ENCODE measurements around the gene CRB3. TPM values are rescaled to one million over a fixed set of nuclear protein-coding genes. Genes with fewer than 3 reads are reported as not detected.

Gene CRB3
- total and polyA plus RNA-seq, 2 of the 13 experiments (the other 11 are each of a cell fraction or from before 2014, with no cell fraction given): 10.6 to 25.6 TPM

DNA sequence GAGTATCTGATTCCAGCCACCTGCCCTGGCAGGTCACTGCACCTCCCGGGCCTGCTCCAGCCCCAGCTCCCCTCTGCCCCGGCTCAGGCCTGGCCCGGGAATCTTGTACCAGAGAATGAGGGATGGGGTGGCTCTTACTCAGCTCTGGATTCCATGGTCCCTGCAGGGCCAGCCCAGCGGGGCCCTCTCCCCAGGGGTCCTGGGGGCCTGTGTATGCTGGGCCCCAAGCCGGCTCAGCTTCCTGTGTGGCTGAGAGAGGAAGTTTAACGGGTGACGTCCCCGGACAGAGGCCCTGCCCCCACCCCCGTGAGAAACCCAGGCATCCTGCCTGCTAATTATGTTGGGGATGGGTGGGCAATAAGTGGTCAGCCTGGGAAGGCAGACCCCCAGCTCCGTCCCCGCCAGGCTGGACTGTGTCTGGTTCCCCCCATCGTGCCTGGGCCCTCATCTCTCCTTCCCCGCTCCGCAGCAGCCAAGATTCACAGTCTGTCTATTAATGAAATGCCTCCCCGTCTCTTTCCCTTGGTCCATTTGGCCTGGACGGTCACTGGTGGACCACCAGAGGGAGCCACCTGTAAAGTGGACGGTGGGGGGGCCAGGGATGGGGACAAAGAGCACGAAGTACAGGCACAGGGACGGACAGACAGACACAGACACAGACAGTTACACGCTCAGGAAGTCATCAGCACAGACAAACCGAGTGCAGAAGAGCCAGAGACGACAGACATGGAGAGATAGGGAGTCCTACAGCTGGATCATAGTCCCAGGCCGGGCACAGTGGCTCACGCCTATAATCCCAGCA, 17.7 kb downstream of the CRB3 start, which contains the start of gene DENND1C (continued):
- TF ChIP-seq MAF1 (CRISPR knock-in tag; IDR thresholded peaks at IDR 0.05; ENCODE audit: borderline replicate concordance): 0 out of 2 replicates have a peak, but pooled peaks have one; percentile 35
- TF ChIP-seq MIXL1 (CRISPR knock-in tag; IDR thresholded peaks at IDR 0.05): no peak
- TF ChIP-seq ZNF598 (CRISPR knock-in tag; IDR thresholded peaks at IDR 0.05; ENCODE audit: borderline replicate concordance): 0 out of 2 replicates have a peak, but pooled peaks have one; percentile 41
- 0 out of 2 replicates have a peak, but pooled peaks have one; percentile 32 for TF ChIP-seq SALL2 (CRISPR knock-in tag; IDR thresholded peaks at IDR 0.05)
- TF ChIP-seq, protein P1, sequence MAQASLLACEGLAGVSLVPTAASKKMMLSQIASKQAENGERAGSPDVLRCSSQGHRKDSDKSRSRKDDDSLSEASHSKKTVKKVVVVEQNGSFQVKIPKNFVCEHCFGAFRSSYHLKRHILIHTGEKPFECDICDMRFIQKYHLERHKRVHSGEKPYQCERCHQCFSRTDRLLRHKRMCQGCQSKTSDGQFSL (CRISPR knock-in tag; IDR thresholded peaks at IDR 0.05): peak; percentile 100
- peak; percentile 64 for TF ChIP-seq RAD21 (CRISPR knock-in tag; IDR thresholded peaks at IDR 0.05)
- no peak for TF ChIP-seq SP140L (CRISPR knock-in tag; IDR thresholded peaks at IDR 0.05; ENCODE audit: borderline replicate concordance)
- TF ChIP-seq XRCC5 (optimal IDR thresholded peaks at IDR 0.05; ENCODE audit: low read length): peak; percentile 93
- TF ChIP-seq ZBED4 (CRISPR knock-in tag; IDR thresholded peaks at IDR 0.05; ENCODE audit: borderline replicate concordance): no peak
- TF ChIP-seq ATF7-NPFF (CRISPR knock-in tag; IDR thresholded peaks at IDR 0.05; ENCODE audit: low read depth): no peak
- 0 out of 2 replicates have a peak, but pooled peaks have one; percentile 49 for TF ChIP-seq ZNF292 (CRISPR knock-in tag; IDR thresholded peaks at IDR 0.05; ENCODE audit: borderline replicate concordance, low read depth)
- TF ChIP-seq ZMYM3 (CRISPR knock-in tag; IDR thresholded peaks at IDR 0.05): peak; percentile 60
- TF ChIP-seq FOXO1 (CRISPR knock-in tag; IDR thresholded peaks at IDR 0.05): no peak
- TF ChIP-seq POGZ (CRISPR knock-in tag; IDR thresholded peaks at IDR 0.05): no peak
- TF ChIP-seq, protein P2, sequence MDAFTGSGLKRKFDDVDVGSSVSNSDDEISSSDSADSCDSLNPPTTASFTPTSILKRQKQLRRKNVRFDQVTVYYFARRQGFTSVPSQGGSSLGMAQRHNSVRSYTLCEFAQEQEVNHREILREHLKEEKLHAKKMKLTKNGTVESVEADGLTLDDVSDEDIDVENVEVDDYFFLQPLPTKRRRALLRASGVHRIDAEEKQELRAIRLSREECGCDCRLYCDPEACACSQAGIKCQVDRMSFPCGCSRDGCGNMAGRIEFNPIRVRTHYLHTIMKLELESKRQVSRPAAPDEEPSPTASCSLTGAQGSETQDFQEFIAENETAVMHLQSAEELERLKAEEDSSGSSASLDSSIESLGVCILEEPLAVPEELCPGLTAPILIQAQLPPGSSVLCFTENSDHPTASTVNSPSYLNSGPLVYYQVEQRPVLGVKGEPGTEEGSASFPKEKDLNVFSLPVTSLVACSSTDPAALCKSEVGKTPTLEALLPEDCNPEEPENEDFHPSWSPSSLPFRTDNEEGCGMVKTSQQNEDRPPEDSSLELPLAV (CRISPR knock-in tag; conservative IDR thresholded peaks at IDR 0.05; ENCODE audit: low read depth): no peak
- TF ChIP-seq, protein P3, sequence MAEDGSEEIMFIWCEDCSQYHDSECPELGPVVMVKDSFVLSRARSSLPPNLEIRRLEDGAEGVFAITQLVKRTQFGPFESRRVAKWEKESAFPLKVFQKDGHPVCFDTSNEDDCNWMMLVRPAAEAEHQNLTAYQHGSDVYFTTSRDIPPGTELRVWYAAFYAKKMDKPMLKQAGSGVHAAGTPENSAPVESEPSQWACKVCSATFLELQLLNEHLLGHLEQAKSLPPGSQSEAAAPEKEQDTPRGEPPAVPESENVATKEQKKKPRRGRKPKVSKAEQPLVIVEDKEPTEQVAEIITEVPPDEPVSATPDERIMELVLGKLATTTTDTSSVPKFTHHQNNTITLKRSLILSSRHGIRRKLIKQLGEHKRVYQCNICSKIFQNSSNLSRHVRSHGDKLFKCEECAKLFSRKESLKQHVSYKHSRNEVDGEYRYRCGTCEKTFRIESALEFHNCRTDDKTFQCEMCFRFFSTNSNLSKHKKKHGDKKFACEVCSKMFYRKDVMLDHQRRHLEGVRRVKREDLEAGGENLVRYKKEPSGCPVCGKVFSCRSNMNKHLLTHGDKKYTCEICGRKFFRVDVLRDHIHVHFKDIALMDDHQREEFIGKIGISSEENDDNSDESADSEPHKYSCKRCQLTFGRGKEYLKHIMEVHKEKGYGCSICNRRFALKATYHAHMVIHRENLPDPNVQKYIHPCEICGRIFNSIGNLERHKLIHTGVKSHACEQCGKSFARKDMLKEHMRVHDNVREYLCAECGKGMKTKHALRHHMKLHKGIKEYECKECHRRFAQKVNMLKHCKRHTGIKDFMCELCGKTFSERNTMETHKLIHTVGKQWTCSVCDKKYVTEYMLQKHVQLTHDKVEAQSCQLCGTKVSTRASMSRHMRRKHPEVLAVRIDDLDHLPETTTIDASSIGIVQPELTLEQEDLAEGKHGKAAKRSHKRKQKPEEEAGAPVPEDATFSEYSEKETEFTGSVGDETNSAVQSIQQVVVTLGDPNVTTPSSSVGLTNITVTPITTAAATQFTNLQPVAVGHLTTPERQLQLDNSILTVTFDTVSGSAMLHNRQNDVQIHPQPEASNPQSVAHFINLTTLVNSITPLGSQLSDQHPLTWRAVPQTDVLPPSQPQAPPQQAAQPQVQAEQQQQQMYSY (CRISPR knock-in tag; IDR thresholded peaks at IDR 0.05): no peak
- TF ChIP-seq ZNF263 (CRISPR knock-in tag; IDR thresholded peaks at IDR 0.05): peak; percentile 71
- 0 out of 2 replicates have a peak, but pooled peaks have one; percentile 44 for TF ChIP-seq ZNF354B (CRISPR knock-in tag; IDR thresholded peaks at IDR 0.05)
- TF ChIP-seq TGIF2 (CRISPR knock-in tag; IDR thresholded peaks at IDR 0.05): 0 out of 2 replicates have a peak, but pooled peaks have one; percentile 47
- 0 out of 2 replicates have a peak, but pooled peaks have one; percentile 20 for TF ChIP-seq HMG20A (CRISPR knock-in tag; IDR thresholded peaks at IDR 0.05; ENCODE audit: borderline replicate concordance)

Measured in HepG2 (cell line).